MM.1S (cell line): ENCODE measurements around the gene KIF5C.

Source experiments
- DNase-seq: peaks from one replicate; pipeline ENCODE4 v3.0.0-alpha.2; 2015
- H2AFZ ChIP-seq: fragments of 300-600 bp; sonication (generic); 2 replicates; pipeline ENCODE4 v1.6.0; 2016; ENCODE audit warnings: antibody characterized with exemption, low read length
- H3F3A ChIP-seq: fragments of 300-600 bp; sonication (generic); 2 replicates; pipeline ENCODE4 v1.6.1; 2016; ENCODE audit warnings: mild to moderate bottlenecking, antibody characterized with exemption, low read length, moderate library complexity, mixed read lengths; ENCODE audit not compliant: insufficient read depth
- H3K27ac ChIP-seq: fragments of 300-600 bp; sonication (generic); 2 replicates; pipeline ENCODE4 v1.5.1; 2016; ENCODE audit warnings: mild to moderate bottlenecking, low read length
- H3K27me3 ChIP-seq: fragments of 300-600 bp; sonication (generic); replicated peaks from 2 replicates; pipeline ENCODE4 v1.6.0; 2016; ENCODE audit warnings: low read length; ENCODE audit not compliant: insufficient read depth
- H3K36me3 ChIP-seq: fragments of 300-600 bp; sonication (generic); replicated peaks from 2 replicates; pipeline ENCODE4 v1.6.1; 2016; ENCODE audit warnings: mild to moderate bottlenecking, low read length, mixed read lengths; ENCODE audit not compliant: insufficient read depth
- H3K4me1 ChIP-seq: fragments of 300-600 bp; sonication (generic); 2 replicates; pipeline ENCODE4 v1.6.1; 2016; ENCODE audit warnings: low read length, mixed read lengths
- H3K4me2 ChIP-seq: fragments of 300-600 bp; sonication (generic); 2 replicates; pipeline ENCODE4 v1.6.0; 2016; ENCODE audit warnings: low read depth, low read length
- H3K4me3 ChIP-seq: fragments of 300-600 bp; sonication (generic); 2 replicates; pipeline ENCODE4 v1.5.1; 2016; ENCODE audit warnings: low read length, mixed read lengths
- H3K79me2 ChIP-seq: fragments of 300-600 bp; sonication (generic); 2 replicates; pipeline ENCODE4 v1.6.1; 2016; ENCODE audit warnings: mixed run types, low read length, mixed read lengths
- H3K9ac ChIP-seq: fragments of 300-600 bp; sonication (generic); 2 replicates; pipeline ENCODE4 v1.6.1; 2016; ENCODE audit warnings: low read length, mixed read lengths
- H3K9me2 ChIP-seq: fragments of 300-600 bp; sonication (generic); replicated peaks from 2 replicates; pipeline ENCODE4 v1.6.1; 2016; ENCODE audit warnings: mild to moderate bottlenecking, low read length, mixed read lengths; ENCODE audit not compliant: insufficient read depth
- H3K9me3 ChIP-seq: fragments of 300-600 bp; sonication (generic); replicated peaks from 2 replicates; pipeline ENCODE4 v1.6.1; 2016; ENCODE audit warnings: mild to moderate bottlenecking, low read length, mixed read lengths; ENCODE audit not compliant: insufficient read depth
- H4K20me1 ChIP-seq: fragments of 300-600 bp; sonication (generic); 2 replicates; pipeline ENCODE4 v1.6.1; 2016; ENCODE audit warnings: mild to moderate bottlenecking, low read length, moderate library complexity, mixed read lengths; ENCODE audit not compliant: insufficient read depth
- EZH2 ChIP-seq: fragments of 300-600 bp; sonication (generic); optimal IDR thresholded peaks from 2 replicates; pipeline ENCODE3; 2017; ENCODE audit warnings: low read depth, mild to moderate bottlenecking, antibody characterized with exemption, low read length, mixed read lengths
- EZH2phosphoT487 ChIP-seq: fragments of 300-600 bp; sonication (generic); IDR thresholded peaks from 2 replicates; pipeline ENCODE4 v1.6.1; 2018; ENCODE audit warnings: antibody characterized with exemption, low read length
- TF ChIP-seq, protein P1 (sequence below): fragments of 300-600 bp; sonication (generic); IDR thresholded peaks from 2 replicates; pipeline ENCODE4 v1.5.1; 2016; ENCODE audit warnings: antibody characterized with exemption, low read length, mixed read lengths

The KIF5C gene

DNA sequence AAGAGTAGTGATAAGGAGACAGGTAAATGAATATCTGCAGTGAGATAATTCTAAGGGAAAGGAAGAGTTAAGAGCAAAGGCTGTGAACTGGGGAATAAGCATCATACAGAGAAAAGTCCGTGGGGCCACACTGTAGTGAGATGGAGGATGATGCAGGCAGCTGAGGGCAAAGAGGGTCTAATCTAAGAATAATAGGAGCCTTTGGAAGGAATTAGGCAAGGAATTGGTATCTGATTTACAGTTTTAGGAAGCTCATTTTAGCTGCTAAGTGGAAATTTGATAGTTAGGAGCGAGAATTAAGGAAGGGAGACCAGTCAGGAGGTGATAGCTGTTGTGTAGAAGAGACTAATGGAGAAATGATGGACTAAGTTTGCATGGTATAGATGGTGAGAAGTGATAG, 43.5 kb downstream of the KIF5C start:
- no peak overlapping the region for H2AFZ ChIP-seq
- H3K9me2 ChIP-seq: no peaks in the 10 kb centered on the region
- H3F3A ChIP-seq: no peaks in the 10 kb centered on the region
- no peaks in the 10 kb centered on the region for H3K9me3 ChIP-seq
- no peaks in the 10 kb centered on the region for H3K4me1 ChIP-seq
- no peaks in the 10 kb centered on the region for H3K79me2 ChIP-seq
- H3K36me3 ChIP-seq: no peaks in the 10 kb centered on the region
- H4K20me1 ChIP-seq: no peaks in the 10 kb centered on the region
- H3K9ac ChIP-seq: no peak overlapping the region
- TF ChIP-seq, protein P1, sequence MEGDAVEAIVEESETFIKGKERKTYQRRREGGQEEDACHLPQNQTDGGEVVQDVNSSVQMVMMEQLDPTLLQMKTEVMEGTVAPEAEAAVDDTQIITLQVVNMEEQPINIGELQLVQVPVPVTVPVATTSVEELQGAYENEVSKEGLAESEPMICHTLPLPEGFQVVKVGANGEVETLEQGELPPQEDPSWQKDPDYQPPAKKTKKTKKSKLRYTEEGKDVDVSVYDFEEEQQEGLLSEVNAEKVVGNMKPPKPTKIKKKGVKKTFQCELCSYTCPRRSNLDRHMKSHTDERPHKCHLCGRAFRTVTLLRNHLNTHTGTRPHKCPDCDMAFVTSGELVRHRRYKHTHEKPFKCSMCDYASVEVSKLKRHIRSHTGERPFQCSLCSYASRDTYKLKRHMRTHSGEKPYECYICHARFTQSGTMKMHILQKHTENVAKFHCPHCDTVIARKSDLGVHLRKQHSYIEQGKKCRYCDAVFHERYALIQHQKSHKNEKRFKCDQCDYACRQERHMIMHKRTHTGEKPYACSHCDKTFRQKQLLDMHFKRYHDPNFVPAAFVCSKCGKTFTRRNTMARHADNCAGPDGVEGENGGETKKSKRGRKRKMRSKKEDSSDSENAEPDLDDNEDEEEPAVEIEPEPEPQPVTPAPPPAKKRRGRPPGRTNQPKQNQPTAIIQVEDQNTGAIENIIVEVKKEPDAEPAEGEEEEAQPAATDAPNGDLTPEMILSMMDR: no peak
- TF ChIP-seq EZH2phosphoT487 (no peak), EZH2 (no peak)
- no peak overlapping the region for H3K27ac ChIP-seq
- no peak overlapping the region for H3K4me3 ChIP-seq
- H3K27me3 ChIP-seq: no peaks in the 10 kb centered on the region
- DNase-seq: no peak
- no peak overlapping the region for H3K4me2 ChIP-seq

DNA sequence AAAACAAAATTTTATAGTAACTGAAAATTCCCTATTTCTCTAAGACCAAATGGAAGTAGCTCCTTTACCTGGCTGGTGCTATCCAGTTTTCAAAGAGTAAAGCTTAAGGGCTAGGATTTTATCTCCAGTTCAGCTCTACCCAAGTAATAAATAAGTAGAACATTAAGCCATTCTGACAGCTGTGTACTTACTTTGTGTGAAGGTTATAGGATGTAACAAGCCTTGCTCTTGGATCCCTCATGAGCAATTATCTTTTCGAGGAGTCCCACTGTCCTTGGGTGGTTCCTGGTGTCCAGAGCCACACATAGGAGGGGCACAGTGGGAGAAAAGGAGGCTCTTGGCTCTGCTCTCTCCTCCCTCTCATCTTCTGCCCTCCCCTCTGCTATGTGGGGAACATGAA, 45.5 kb downstream of the KIF5C start:
- Histone ChIP-seq H3K9ac (no peak overlapping the region), H3K9me2 (no peaks in the 10 kb centered on the region), H3K4me1 (no peaks in the 10 kb centered on the region), H3F3A (no peaks in the 10 kb centered on the region), H3K27me3 (no peaks in the 10 kb centered on the region), H3K4me2 (no peak overlapping the region), H3K27ac (no peak overlapping the region), H2AFZ (no peak overlapping the region), H3K79me2 (no peaks in the 10 kb centered on the region), H3K36me3 (no peaks in the 10 kb centered on the region), H3K9me3 (no peaks in the 10 kb centered on the region), H4K20me1 (no peaks in the 10 kb centered on the region), H3K4me3 (no peak overlapping the region)
- TF ChIP-seq, protein P1: no peak
- TF ChIP-seq EZH2: no peak
- no peak for TF ChIP-seq EZH2phosphoT487
- no peak for DNase-seq

DNA sequence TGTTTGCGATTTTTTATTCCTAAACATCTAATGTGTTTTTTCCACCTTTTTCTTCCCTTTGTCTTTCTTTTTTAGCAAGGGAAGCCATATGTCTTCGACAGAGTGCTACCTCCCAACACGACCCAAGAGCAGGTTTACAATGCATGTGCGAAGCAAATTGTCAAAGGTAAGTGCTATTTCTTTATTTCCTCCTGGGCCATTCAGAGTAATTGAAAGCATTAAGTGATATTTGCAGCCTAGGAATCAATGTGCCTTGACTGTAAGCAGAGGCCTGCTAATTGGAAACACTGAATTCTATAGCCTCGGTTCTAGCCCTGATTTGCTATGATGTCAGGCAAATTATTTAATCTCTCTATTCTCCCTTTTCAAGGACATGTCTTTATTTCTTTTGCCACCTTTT, 47.0 kb downstream of the KIF5C start:
- Histone ChIP-seq H3K27ac (no peak overlapping the region), H2AFZ (no peak overlapping the region), H3F3A (no peaks in the 10 kb centered on the region), H3K4me3 (no peak overlapping the region), H3K9me3 (no peaks in the 10 kb centered on the region), H3K36me3 (no peaks in the 10 kb centered on the region), H3K9ac (no peak overlapping the region), H3K79me2 (no peaks in the 10 kb centered on the region), H3K4me2 (no peak overlapping the region), H3K27me3 (no peaks in the 10 kb centered on the region), H3K9me2 (no peaks in the 10 kb centered on the region), H3K4me1 (no peaks in the 10 kb centered on the region), H4K20me1 (no peaks in the 10 kb centered on the region)
- DNase-seq: no peak
- TF ChIP-seq EZH2 (no peak), EZH2phosphoT487 (no peak)
- TF ChIP-seq, protein P1: no peak
